SK-N-SH (cell line): ENCODE results near the gene MAPKAP1. TPM values are rescaled to one million over a fixed set of nuclear protein-coding genes. Genes with fewer than 3 reads are reported as not detected.

ENCODE experiments used
- CTCF ChIA-PET: fragments of 300-600, 350-600 bp; formaldehyde crosslinking; extraction: SDS; loops from one replicate; lab custom pipeline; 2021; lab: Yijun Ruan, JAX
- POLR2A ChIA-PET: fragments of 350-600 bp; sonication (Branson Sonifier 250); formaldehyde crosslinking; extraction: SDS; loops from one replicate; lab custom pipeline; 2020; ENCODE audit warnings: antibody characterized with exemption, inconsistent platforms; lab: Yijun Ruan, JAX
- DNase-seq: peaks from one replicate; pipeline ENCODE4 v3.0.0; 2012
- H2AFZ ChIP-seq: fragments of 200-600 bp; sonication (generic); 2 replicates; pipeline ENCODE4 v1.8.1; 2016; ENCODE audit warnings: antibody characterized with exemption, mild to moderate bottlenecking, low read depth
- H3F3A ChIP-seq: fragments of 200-600 bp; sonication (generic); replicated peaks from 2 replicates; pipeline ENCODE3; 2016; ENCODE audit warnings: antibody characterized with exemption, mild to moderate bottlenecking; ENCODE audit not compliant: insufficient read depth
- H3K27ac ChIP-seq, 2 experiments: fragments of 200-500 bp in 1 of 2; fragments of 200-600 bp in 1 of 2; sonication (Bioruptor generic) in 1 of 2; sonication (generic), shearing (Covaris generic) in 1 of 2; 2 replicates each; pipeline versions ENCODE4 v1.5.1 to v1.6.1; 2014 to 2016; ENCODE audit warnings: low read depth in 2 of 2, inconsistent platforms in 1 of 2, low read length in 1 of 2, mild to moderate bottlenecking in 1 of 2, mixed read lengths in 1 of 2
- H3K27me3 ChIP-seq: fragments of 200-600 bp; sonication (generic), shearing (Covaris generic); 2 replicates; pipeline ENCODE4 v1.6.1; 2016; ENCODE audit warnings: mixed run types; ENCODE audit not compliant: insufficient read depth
- H3K36me3 ChIP-seq, 2 experiments: fragments of 200-500 bp in 1 of 2; fragments of 200-600 bp in 1 of 2; sonication (Bioruptor generic) in 1 of 2; sonication (generic) in 1 of 2; replicated peaks in 1 of 2; 2 replicates each; pipeline versions ENCODE3 to v1.5.1; 2014 to 2016; ENCODE audit warnings: low read length in 1 of 2, mild to moderate bottlenecking in 1 of 2; ENCODE audit not compliant: insufficient read depth in 2 of 2, control insufficient read depth in 1 of 2
- H3K4me1 ChIP-seq, 2 experiments: fragments of 200-500 bp in 1 of 2; fragments of 200-600 bp in 1 of 2; sonication (Bioruptor generic) in 1 of 2; sonication (generic), shearing (Covaris generic) in 1 of 2; 2 replicates each; pipeline versions ENCODE4 v1.5.1 to v1.6.1; 2014 to 2016; ENCODE audit warnings: low read depth in 1 of 2, low read length in 1 of 2, mixed run types in 1 of 2; ENCODE audit not compliant: insufficient read depth in 2 of 2, control insufficient read depth in 1 of 2
- H3K4me2 ChIP-seq: fragments of 200-600 bp; sonication (generic), shearing (Covaris generic); 2 replicates; pipeline ENCODE4 v1.6.1; 2017; ENCODE audit warnings: mixed run types
- H3K4me3 ChIP-seq, 2 experiments: fragments of 200-500 bp in 1 of 2; fragments of 200-600 bp in 1 of 2; sonication (Bioruptor generic) in 1 of 2; sonication (generic), shearing (Covaris generic) in 1 of 2; 2 replicates each; pipeline versions ENCODE4 v1.5.1 to v1.8.1; 2014 to 2016; ENCODE audit warnings: low read depth in 2 of 2, inconsistent platforms in 1 of 2, low read length in 1 of 2, mild to moderate bottlenecking in 1 of 2, mixed read lengths in 1 of 2, moderate library complexity in 1 of 2
- H3K79me2 ChIP-seq: fragments of 200-600 bp; sonication (generic); 2 replicates; pipeline ENCODE4 v1.8.1; 2017; ENCODE audit warnings: mild to moderate bottlenecking; ENCODE audit not compliant: insufficient read depth
- H3K9ac ChIP-seq: fragments of 200-600 bp; sonication (generic); 2 replicates; pipeline ENCODE4 v1.6.1; 2017; ENCODE audit warnings: mixed run types
- H3K9me2 ChIP-seq: fragments of 200-600 bp; sonication (generic); 2 replicates; pipeline ENCODE4 v1.6.1; 2017; ENCODE audit warnings: mixed run types
- H3K9me3 ChIP-seq: fragments of 200-600 bp; sonication (generic); 2 replicates; pipeline ENCODE4 v1.6.1; 2017; ENCODE audit warnings: mixed run types, mild to moderate bottlenecking, moderate library complexity
- H4K20me1 ChIP-seq: fragments of 200-600 bp; sonication (generic); 2 replicates; pipeline ENCODE4 v1.6.1; 2017; ENCODE audit warnings: mild to moderate bottlenecking, mixed run types; ENCODE audit not compliant: insufficient read depth
- CTCF ChIP-seq: fragments of 200-600 bp; sonication (generic); IDR thresholded peaks from 2 replicates; pipeline ENCODE4 v1.6.1; 2017; ENCODE audit warnings: antibody characterized with exemption, mild to moderate bottlenecking, moderate library complexity
- ELF1 ChIP-seq: IDR thresholded peaks from 2 replicates; pipeline ENCODE4 v1.4.0; 2012
- EP300 ChIP-seq, 2 experiments: IDR thresholded peaks; 2 replicates each; pipeline versions ENCODE4 v1.4.0 to v1.6.1; 2012; ENCODE audit warnings: borderline replicate concordance in 1 of 2, low read depth in 1 of 2, low read length in 1 of 2
- EZH2phosphoT487 ChIP-seq: fragments of 200-600 bp; sonication (generic); IDR thresholded peaks from 2 replicates; pipeline ENCODE4 v1.6.1; 2017; ENCODE audit warnings: low read depth, mixed run types, mild to moderate bottlenecking, antibody characterized with exemption, moderate library complexity, borderline replicate concordance
- FOSL2 ChIP-seq: IDR thresholded peaks from 2 replicates; pipeline ENCODE4 v1.4.0; 2012; ENCODE audit warnings: low read depth, mild to moderate bottlenecking, moderate library complexity, borderline replicate concordance
- FOXJ3 ChIP-seq: sonication (generic); formaldehyde crosslinking; IDR thresholded peaks from 2 replicates; pipeline ENCODE4 v1.5.1; 2020; ENCODE audit warnings: mild to moderate bottlenecking, missing genetic modification reagents
- GABPA ChIP-seq: IDR thresholded peaks from 2 replicates; pipeline ENCODE4 v1.4.0; 2012; ENCODE audit warnings: low read depth, mild to moderate bottlenecking
- MEF2A ChIP-seq: IDR thresholded peaks from 2 replicates; pipeline ENCODE4 v1.4.0; 2012; ENCODE audit warnings: low read depth, borderline replicate concordance
- MXI1 ChIP-seq: IDR thresholded peaks from 2 replicates; pipeline ENCODE4 v1.6.1; 2012; ENCODE audit warnings: mild to moderate bottlenecking, low read depth, low read length, improper control_type of control experiment
- RAD21 ChIP-seq: IDR thresholded peaks from 2 replicates; pipeline ENCODE4 v1.6.1; 2012; ENCODE audit warnings: mild to moderate bottlenecking, low read length
- RCOR1 ChIP-seq: fragments of 150-350 bp; IDR thresholded peaks from 2 replicates; pipeline ENCODE4 v1.6.1; 2017; ENCODE audit warnings: antibody characterized with exemption, low read length
- REST ChIP-seq: IDR thresholded peaks from 2 replicates; pipeline ENCODE4 v1.6.1; 2012; ENCODE audit warnings: mild to moderate bottlenecking, low read depth, low read length, moderate library complexity
- SIN3A ChIP-seq: IDR thresholded peaks from 2 replicates; pipeline ENCODE4 v1.6.1; 2012; ENCODE audit warnings: low read depth, mild to moderate bottlenecking, low read length, moderate library complexity, borderline replicate concordance
- SMC3 ChIP-seq: IDR thresholded peaks from 2 replicates; pipeline ENCODE4 v1.6.1; 2012; ENCODE audit warnings: low read depth, low read length, improper control_type of control experiment
- TCF12 ChIP-seq: IDR thresholded peaks from 2 replicates; pipeline ENCODE4 v1.4.0; 2012
- TEAD4 ChIP-seq: IDR thresholded peaks from 2 replicates; pipeline ENCODE4 v1.4.0; 2012; ENCODE audit warnings: mild to moderate bottlenecking, borderline replicate concordance; ENCODE audit not compliant: insufficient read depth
- WGBS: methylation state at CpG from one replicate; pipeline ENCODE4 v1.1.6; 2017; ENCODE audit warnings: low lambda C conversion rate; 5-methylcytosine and 5-hydroxymethylcytosine counted together
- polyA plus RNA-seq, 3 experiments: library from polyadenylated mRNA; depleted of rRNA; stranded (reverse); fragments of >200 nt; gene quantifications; 2 replicates each; pipeline ENCODE4 v1.2.3, GENCODE V29; 2012
- TF ChIP-seq, protein P1 (sequence below): IDR thresholded peaks from 2 replicates; pipeline ENCODE4 v1.4.0; 2012; ENCODE audit warnings: low read depth, borderline replicate concordance
- TF ChIP-seq, protein P2 (sequence below): fragments of 150-350 bp; IDR thresholded peaks from 2 replicates; pipeline ENCODE4 v1.6.1; 2016; ENCODE audit warnings: mild to moderate bottlenecking, low read depth, low read length
- TF ChIP-seq, protein P3 (sequence below): IDR thresholded peaks from 2 replicates; pipeline ENCODE4 v1.4.0; 2012; ENCODE audit warnings: low read depth
- TF ChIP-seq, protein P4 (sequence below): IDR thresholded peaks from 2 replicates; pipeline ENCODE4; 2012

The MAPKAP1 gene
- polyA plus RNA-seq, 1 of the 3 experiments (the other 2 are of a cell fraction) = 117 TPM

- peak; percentile 81; the same call in 1 of the 2 replicates for TF ChIP-seq MXI1
- TF ChIP-seq ELF1 = 0 out of 2 replicates have a peak, but pooled peaks have one; percentile 34
- peak; percentile 81; the same call in 1 of the 2 replicates for TF ChIP-seq FOSL2
- TF ChIP-seq TEAD4 = peak; percentile 92
- TF ChIP-seq RCOR1 = peak; percentile 61
- TF ChIP-seq, protein P1, sequence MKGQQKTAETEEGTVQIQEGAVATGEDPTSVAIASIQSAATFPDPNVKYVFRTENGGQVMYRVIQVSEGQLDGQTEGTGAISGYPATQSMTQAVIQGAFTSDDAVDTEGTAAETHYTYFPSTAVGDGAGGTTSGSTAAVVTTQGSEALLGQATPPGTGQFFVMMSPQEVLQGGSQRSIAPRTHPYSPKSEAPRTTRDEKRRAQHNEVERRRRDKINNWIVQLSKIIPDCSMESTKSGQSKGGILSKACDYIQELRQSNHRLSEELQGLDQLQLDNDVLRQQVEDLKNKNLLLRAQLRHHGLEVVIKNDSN = no peak
- TF ChIP-seq MEF2A = peak; percentile 62; the same call in 1 of the 2 replicates
- TF ChIP-seq FOXJ3 (CRISPR knock-in tag) = peak; percentile 41; the same call in 1 of the 2 replicates
- TF ChIP-seq EP300 (IDR thresholded peaks at IDR 0.05; ENCODE audit: borderline replicate concordance in 1 of 2, low read depth in 1 of 2, low read length in 1 of 2) = peak; percentile 95 to 97
- TF ChIP-seq, protein P2, sequence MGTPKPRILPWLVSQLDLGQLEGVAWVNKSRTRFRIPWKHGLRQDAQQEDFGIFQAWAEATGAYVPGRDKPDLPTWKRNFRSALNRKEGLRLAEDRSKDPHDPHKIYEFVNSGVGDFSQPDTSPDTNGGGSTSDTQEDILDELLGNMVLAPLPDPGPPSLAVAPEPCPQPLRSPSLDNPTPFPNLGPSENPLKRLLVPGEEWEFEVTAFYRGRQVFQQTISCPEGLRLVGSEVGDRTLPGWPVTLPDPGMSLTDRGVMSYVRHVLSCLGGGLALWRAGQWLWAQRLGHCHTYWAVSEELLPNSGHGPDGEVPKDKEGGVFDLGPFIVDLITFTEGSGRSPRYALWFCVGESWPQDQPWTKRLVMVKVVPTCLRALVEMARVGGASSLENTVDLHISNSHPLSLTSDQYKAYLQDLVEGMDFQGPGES = no peak
- TF ChIP-seq, all 33 proteins: peak for 24
Observed at GRCh38 chr9:125472926-125473701, 233.9 kb downstream of the MAPKAP1 start (continued).

DNA sequence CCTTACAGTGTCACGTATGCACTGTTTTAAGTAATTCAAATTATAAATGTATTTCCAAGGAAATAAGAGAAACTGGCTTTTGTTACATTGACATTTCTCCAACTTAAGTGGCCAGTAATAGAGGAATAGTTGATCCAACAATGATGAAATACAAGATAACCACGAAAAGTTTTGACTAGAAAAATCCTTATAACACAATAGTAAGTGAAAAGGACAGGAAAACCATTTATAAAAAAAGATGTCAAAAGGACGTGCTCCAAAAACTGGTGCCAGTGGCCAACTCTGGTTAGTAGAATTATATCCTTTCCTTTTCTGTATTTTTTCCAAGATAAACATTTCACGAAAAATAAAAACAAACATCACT is 234.5 kb downstream of the MAPKAP1 start:
- Histone ChIP-seq H3K79me2 (no peaks in the 10 kb centered on the region), H3F3A (peaks cover 10% of the 10 kb centered on the region), H3K4me2 (peak overlapping the region; percentile 67), H3K9ac (no peak overlapping the region; the same call in 1 of the 2 replicates), H3K27ac (peak overlapping the region; percentile 81 to 82), H3K4me3 (no peak overlapping the region; a peak in 1 of 4 replicates), H3K36me3 (peaks cover 13 to 19% of the 10 kb centered on the region in 2 experiments), H3K9me3 (no peaks in the 10 kb centered on the region), H3K9me2 (no peaks in the 10 kb centered on the region), H3K4me1 (peaks cover 14 to 48% of the 10 kb centered on the region in 2 experiments), H4K20me1 (peaks cover 4% of the 10 kb centered on the region), H2AFZ (no peak overlapping the region), H3K27me3 (no peaks in the 10 kb centered on the region)
- CTCF ChIA-PET = interaction anchor here (0.6 to 1.6 kb wide), 5 partner anchors 10 to 620 kb away, joined by 3 to 6 read pairs (median 3); no protein-coding TSS in a partner anchor
- 28% methylated on average over 4 of the region's 4 CpGs for WGBS
- no peak for DNase-seq
- POLR2A ChIA-PET = interaction anchor here (0.5 kb wide), 1 partner anchor 57 kb away, joined by 4 read pairs; no protein-coding TSS in a partner anchor
- TF ChIP-seq, protein P3, sequence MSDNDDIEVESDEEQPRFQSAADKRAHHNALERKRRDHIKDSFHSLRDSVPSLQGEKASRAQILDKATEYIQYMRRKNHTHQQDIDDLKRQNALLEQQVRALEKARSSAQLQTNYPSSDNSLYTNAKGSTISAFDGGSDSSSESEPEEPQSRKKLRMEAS = no peak
- no peak for TF ChIP-seq RAD21
- no peak for TF ChIP-seq SMC3
- 0 out of 2 replicates have a peak, but pooled peaks have one; percentile 19 for TF ChIP-seq SIN3A
- no peak for TF ChIP-seq CTCF
- no peak for TF ChIP-seq REST
- TF ChIP-seq FOXJ3 (CRISPR knock-in tag) = no peak
- TF ChIP-seq EZH2phosphoT487 = no peak
- no peak for TF ChIP-seq ELF1
- no peak for TF ChIP-seq GABPA
- TF ChIP-seq, protein P4, sequence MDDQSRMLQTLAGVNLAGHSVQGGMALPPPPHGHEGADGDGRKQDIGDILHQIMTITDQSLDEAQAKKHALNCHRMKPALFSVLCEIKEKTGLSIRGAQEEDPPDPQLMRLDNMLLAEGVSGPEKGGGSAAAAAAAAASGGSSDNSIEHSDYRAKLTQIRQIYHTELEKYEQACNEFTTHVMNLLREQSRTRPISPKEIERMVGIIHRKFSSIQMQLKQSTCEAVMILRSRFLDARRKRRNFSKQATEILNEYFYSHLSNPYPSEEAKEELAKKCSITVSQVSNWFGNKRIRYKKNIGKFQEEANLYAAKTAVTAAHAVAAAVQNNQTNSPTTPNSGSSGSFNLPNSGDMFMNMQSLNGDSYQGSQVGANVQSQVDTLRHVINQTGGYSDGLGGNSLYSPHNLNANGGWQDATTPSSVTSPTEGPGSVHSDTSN = peak; percentile 76
- TF ChIP-seq TCF12 = peak; percentile 76
